ENCODE data around the gene CACNA1H. TPM values are rescaled to one million over a fixed set of nuclear protein-coding genes. Genes with fewer than 3 reads are reported as not detected.

CACNA1H gene
- total and polyA plus RNA-seq, 9 of the 15 experiments (the other 6 are each of a cell fraction or from before 2014, with no cell fraction given): 0.10 to 0.18 TPM; not detected in 7

- BruUV-seq (replicated peaks): no TSS peak
- intact Hi-C loops (cut with micrococcal nuclease): no loop called here
- H3K4me2 ChIP-seq (ENCODE audit: insufficient read depth, low read length): no peak overlapping the region
These were observed 29.4 kb downstream of the CACNA1H start for GRCh38 chr16:1182316-1182671.

More at GRCh38 chr16:1182316-1182671, 29.4 kb downstream of the CACNA1H start:
- no peak for FAIRE-seq
- in situ Hi-C loops (cut with MboI): no loop called here
- H3K9me3 ChIP-seq (replicated peaks; ENCODE audit: control insufficient read depth, insufficient read depth, low read depth, low read length): no peaks in the 10 kb centered on the region
- H3K9me1 ChIP-seq (ENCODE audit: control insufficient read depth, insufficient read depth, low read length): no peaks in the 10 kb centered on the region
- peak in 1 of 4 experiments; percentile 41 for DNase-seq (ENCODE audit: extremely low read depth in 1 of 4, low spot score in 3 of 4)
- H3K27me3 ChIP-seq (ENCODE audit: control insufficient read depth in 2 of 2, insufficient read depth in 2 of 2, low read length in 2 of 2): peaks cover 18 to 64% of the 10 kb centered on the region in 2 experiments; a peak in 3 of 5 replicates
- no peak overlapping the region for H3K4me3 ChIP-seq
- TF ChIP-seq NFXL1 (CRISPR knock-in tag; IDR thresholded peaks at IDR 0.05) (no peak), IRF9 (tag; IDR thresholded peaks at IDR 0.05) (no peak), ZNF586 (CRISPR knock-in tag; conservative IDR thresholded peaks at IDR 0.05) (no peak), BCOR (IDR thresholded peaks at IDR 0.05) (no peak), JUNB (CRISPR knock-in tag; conservative IDR thresholded peaks at IDR 0.05) (no peak), EGR1 (conservative IDR thresholded peaks at IDR 0.05) (peak; percentile 26; the same call in 1 of the 2 replicates), E2F1 (CRISPR knock-in tag; IDR thresholded peaks at IDR 0.05) (no peak), NR2C2 (CRISPR knock-in tag; IDR thresholded peaks at IDR 0.05) (no peak), NR2C2 (tag; IDR thresholded peaks at IDR 0.05) (no peak), TBL1XR1 (IDR thresholded peaks at IDR 0.05; ENCODE audit: low read length in 2 of 2) (no peak), HMGXB4 (CRISPR knock-in tag; IDR thresholded peaks at IDR 0.05) (no peak), ESRRB (CRISPR knock-in tag; IDR thresholded peaks at IDR 0.05; ENCODE audit: borderline replicate concordance) (no peak), ELF4 (CRISPR knock-in tag; IDR thresholded peaks at IDR 0.05) (no peak), ZC3H4 (CRISPR knock-in tag; IDR thresholded peaks at IDR 0.05; ENCODE audit: borderline replicate concordance) (no peak), SMARCA4 (IDR thresholded peaks at IDR 0.05) (no peak)
- TF ChIP-seq, protein P1, sequence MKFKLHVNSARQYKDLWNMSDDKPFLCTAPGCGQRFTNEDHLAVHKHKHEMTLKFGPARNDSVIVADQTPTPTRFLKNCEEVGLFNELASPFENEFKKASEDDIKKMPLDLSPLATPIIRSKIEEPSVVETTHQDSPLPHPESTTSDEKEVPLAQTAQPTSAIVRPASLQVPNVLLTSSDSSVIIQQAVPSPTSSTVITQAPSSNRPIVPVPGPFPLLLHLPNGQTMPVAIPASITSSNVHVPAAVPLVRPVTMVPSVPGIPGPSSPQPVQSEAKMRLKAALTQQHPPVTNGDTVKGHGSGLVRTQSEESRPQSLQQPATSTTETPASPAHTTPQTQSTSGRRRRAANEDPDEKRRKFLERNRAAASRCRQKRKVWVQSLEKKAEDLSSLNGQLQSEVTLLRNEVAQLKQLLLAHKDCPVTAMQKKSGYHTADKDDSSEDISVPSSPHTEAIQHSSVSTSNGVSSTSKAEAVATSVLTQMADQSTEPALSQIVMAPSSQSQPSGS (CRISPR knock-in tag; IDR thresholded peaks at IDR 0.05): no peak
- TF ChIP-seq, protein P2, sequence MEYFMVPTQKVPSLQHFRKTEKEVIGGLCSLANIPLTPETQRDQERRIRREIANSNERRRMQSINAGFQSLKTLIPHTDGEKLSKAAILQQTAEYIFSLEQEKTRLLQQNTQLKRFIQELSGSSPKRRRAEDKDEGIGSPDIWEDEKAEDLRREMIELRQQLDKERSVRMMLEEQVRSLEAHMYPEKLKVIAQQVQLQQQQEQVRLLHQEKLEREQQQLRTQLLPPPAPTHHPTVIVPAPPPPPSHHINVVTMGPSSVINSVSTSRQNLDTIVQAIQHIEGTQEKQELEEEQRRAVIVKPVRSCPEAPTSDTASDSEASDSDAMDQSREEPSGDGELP (CRISPR knock-in tag; IDR thresholded peaks at IDR 0.05; ENCODE audit: borderline replicate concordance): peak; percentile 29; the same call in 1 of the 2 replicates
- no peaks in the 10 kb centered on the region for H3K79me2 ChIP-seq (ENCODE audit: control insufficient read depth, insufficient read depth, low read length)
- ChIA-PET CTCF (ENCODE audit: low intra/inter-chr PET ratio) (no interaction called here), POLR2A (interaction anchor here (0.7 to 1.3 kb wide), 2 partner anchors 10 to 293 kb away, joined by 3 read pairs; no protein-coding TSS in a partner anchor)
- H3K36me3 ChIP-seq (ENCODE audit: control insufficient read depth, insufficient read depth, low read length): no peaks in the 10 kb centered on the region
- peaks cover 0 to 66% of the 10 kb centered on the region in 2 experiments; a peak in 2 of 5 replicates for H3K4me1 ChIP-seq (replicated peaks in 1 of 2; ENCODE audit: control insufficient read depth in 2 of 2, insufficient read depth in 2 of 2, low read length in 2 of 2)
- 2% methylated on average over 19 of the region's 19 CpGs for WGBS (ENCODE audit: insufficient coverage, low coverage, missing lambda C conversion rate)
- no peak overlapping the region for H3K9ac ChIP-seq (ENCODE audit: insufficient read depth in 1 of 2, low read depth in 2 of 2, low read length in 2 of 2)
- H4K20me1 ChIP-seq (replicated peaks; ENCODE audit: control insufficient read depth, insufficient read depth, low read length): peaks cover 4% of the 10 kb centered on the region; the same call in 1 of the 2 replicates
- no peak overlapping the region for H2AFZ ChIP-seq (ENCODE audit: low read depth, low read length)
- no peak overlapping the region for H3K27ac ChIP-seq (ENCODE audit: extremely low read depth, low read depth, low read length)
- ATAC-seq: no peak

Measured in K562 (cell line).